Globus pallidus (tissue), 1 donor: ENCODE results near the gene LRRC15.

Source experiments
- DNase-seq: peaks from one replicate; pipeline ENCODE4 v3.0.0-alpha.2; 2015; ENCODE audit warnings: low spot score

The LRRC15 gene

GRCh38 chr3:194384569-194385001 lies 15.0 kb upstream of the LRRC15 start:
- DNase-seq: no peak

GRCh38 chr3:194384156-194384555 lies 14.6 kb upstream of the LRRC15 start:
- DNase-seq: no peak

DNA sequence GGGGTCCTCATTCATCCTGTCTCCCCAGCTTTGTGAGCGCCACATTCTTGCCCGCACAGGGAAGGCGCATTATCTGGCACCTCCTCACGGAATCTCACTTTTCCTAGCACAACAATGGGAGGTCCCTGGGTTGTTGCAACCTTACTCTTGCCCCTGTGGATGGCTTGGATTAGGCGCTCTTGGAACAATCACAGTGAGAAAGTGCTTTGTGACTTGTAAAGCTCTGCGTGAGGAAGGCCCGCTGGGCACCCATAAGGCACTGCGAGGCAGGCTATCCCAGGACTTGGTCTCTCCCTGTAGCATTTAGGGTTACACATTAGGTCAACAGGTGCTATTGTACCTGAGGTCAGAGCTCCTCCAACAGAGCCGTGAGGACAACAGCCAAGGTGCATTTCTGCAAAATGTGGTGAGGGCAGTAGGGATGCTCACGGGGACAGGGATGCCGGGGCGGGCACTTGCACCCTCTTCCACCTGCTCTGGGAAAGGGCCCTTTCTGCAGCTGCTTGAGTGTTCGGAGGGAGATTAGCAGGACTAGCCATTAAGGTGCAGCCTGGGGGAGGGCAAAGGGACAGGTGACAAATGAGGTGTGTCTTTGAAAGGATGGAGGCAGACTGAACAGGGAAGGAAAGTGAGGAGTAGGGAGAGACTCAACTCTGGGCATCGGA lies 13.9 kb upstream of the LRRC15 start:
- DNase-seq: no peak

DNA sequence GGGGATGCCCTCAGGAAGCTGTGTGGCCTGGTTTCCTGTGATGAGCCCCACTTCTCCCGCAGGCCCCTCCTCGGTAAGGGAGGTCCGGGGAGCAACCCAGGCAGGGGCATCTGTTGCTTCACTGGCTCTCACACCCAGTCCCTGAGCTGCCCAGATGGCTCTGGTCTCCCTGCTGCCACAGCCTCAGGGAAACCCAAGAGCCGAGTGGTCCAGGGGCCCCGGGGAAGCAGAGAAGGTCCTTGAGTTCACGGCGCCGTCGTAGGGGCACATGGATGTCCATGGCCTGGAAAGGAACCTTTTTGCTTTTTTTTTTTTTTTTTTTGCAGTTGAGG lies 13.3 kb upstream of the LRRC15 start:
- DNase-seq: no peak

DNA sequence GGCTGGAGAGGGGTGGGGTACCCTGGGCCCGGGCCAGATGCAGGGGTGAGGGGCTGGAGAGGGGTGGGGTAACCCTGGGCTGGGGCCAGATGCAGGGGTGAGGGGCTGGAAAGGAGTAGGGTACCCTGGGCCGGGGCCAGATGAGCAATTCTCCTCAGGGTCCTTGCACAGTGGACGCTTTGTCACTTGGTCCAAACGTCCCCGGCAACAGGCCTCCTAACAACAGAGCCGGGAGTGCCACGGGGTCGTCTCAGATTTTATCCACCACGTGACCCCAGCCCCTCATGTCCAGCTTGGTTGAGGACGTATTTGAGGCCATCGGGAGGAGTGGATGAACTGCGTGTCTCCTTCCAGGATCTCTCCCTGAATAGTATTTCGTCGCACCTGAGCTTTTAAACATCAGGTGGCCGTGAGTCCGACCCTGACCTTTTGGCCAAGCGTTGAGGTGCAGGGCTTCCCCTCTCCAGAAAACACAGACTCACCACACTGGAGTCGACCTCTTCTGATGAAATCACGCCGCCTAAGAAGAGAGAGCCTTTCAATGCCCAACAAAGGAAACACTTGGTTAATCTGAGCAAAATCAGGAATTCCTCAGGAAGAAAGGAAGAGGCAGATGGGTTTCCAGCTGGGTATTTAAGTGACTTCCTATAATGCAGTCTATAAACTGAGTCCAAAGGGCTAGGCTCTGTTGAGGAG lies 12.8 kb upstream of the LRRC15 start:
- no peak for DNase-seq

DNA sequence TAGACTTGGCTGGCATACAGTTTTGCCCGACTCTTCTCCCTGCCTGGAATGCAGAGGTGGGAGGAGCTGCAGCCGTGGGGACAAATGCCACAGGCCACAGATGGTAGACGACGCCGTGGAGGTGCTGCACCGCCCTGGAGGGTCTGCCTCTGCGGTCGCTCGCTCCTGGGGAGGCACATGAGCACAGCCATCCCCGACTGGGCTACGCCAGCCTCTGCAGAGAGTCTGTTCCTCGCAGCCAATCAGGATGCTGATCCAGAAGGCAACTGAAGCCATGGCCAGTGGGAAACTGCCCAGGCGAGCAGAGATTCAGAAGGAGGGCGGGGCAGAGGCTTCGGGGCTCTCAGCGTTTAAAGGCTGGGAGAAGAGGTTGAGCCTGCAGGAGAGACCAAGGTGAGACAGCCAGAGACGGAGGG lies 11.9 kb upstream of the LRRC15 start:
- no peak for DNase-seq

- DNase-seq: no peak
Measured at GRCh38 chr3:194380326-194380725, 10.8 kb upstream of the LRRC15 start.

- no peak for DNase-seq
Measured at GRCh38 chr3:194379651-194380050, 10.1 kb upstream of the LRRC15 start.

DNA sequence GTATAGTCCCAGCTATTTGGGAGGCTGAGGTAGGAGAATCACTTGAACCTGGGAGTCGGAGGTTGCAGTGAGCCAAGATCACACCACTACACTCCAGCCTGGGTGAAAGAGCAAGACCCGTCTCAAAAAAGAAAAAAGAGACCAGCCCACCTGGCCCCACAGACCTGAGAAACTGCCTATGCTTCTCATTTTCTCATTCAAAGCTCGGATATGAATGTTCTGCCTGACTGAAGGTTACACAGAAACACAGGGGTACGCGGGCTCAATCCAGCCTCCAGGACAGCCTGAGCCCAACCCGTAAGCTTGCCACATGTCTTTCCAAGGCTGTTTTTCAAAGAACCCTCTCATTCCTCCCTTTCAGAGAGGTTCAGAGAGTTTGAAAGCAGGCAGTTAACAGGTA lies 9.7 kb upstream of the LRRC15 start:
- no peak for DNase-seq

DNA sequence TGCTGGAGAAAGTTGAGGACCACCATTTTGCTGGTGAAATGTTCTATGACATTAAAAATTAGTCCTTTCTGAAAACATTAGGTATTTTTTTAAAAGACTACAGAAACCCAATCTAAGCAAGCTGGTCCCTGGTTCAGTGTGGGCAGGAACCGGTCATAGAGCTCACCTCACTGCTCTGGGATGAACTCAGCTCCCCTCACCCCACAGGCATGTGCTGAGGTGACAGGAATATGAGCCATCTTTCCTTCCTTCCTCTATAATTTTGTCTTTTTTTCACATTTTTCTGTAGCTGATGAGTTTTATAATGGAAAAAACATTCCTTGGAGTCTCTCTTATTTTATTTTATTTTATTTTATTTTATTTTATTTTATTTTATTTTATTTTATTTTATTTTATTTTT lies 8.2 kb upstream of the LRRC15 start:
- DNase-seq: no peak

DNA sequence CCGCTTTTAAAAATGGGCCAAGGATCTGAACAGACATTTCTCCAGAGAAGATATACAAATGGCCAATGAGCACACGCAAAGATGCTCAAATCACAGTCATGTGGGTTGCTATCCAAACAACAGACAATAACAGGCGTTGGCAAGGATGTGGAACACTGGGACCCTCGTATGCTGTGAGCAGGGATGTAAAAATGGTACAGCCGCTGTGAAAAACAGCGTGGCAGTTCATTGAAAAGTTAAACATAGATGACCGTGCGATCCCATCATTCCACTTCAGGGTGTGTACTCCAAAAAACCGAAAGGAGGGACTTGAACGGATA lies 6.7 kb upstream of the LRRC15 start:
- no peak for DNase-seq

DNA sequence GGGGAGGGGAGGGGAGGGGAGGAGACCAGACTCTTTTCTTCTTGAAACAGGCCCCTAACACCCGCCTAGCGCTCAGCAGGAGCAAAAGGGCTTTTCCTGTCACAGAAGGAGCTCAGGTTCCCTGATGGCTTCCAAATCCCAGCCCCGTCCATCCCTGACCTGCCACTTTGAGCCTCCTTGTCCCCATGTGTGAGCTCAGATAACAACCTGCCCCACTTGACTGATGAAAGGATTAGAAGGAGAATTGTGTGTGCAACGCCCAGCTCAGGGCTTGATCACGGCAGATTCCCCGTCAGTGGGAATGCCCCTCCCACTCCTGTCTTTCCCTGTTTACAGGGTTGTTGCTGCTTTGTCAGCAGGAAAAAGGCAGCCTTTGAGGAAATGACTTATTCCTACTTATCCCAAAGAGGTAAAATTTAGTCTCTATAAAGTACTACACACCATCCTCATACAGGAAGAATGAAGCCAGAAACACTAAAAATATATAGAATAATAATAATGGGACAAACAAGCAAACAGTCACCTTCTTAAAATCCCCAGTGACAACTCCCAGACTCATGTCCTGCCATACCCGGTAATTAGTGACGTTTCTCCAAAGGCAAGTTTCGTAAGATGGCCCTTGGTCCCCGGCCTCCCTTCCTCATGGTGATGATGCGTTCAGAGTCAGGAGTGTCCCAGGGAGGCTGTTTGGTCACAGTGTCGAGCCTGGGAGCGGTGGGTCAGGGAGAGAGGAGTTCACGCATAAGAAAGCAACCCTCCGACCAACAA lies 6.1 kb upstream of the LRRC15 start:
- no peak for DNase-seq

- DNase-seq: no peak
Measured at GRCh38 chr3:194374935-194375334, 5.4 kb upstream of the LRRC15 start.

- DNase-seq: no peak
Measured at GRCh38 chr3:194373899-194374298, 4.4 kb upstream of the LRRC15 start.

- DNase-seq: no peak
Measured at GRCh38 chr3:194373028-194373427, 3.5 kb upstream of the LRRC15 start.

DNA sequence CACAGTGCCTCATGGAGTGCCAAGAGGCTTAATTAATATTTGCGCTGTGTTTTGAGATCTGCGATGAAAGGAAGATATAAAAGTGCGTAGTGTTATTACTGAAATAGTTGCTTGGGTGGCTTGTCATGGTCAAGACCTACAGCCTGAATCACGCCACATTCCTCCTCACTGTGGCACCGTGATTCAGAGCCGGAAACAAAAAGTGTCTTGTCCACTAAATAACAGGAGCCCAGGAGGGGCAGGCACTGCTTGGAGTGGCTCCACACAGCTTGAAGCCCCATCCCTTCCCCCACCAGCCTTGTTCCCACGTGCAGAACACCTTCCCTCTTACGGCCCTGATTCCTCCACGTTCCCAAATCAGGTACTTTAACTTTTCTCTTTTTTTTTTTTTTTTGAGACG lies 1.2 kb upstream of the LRRC15 start:
- DNase-seq: no peak

DNA sequence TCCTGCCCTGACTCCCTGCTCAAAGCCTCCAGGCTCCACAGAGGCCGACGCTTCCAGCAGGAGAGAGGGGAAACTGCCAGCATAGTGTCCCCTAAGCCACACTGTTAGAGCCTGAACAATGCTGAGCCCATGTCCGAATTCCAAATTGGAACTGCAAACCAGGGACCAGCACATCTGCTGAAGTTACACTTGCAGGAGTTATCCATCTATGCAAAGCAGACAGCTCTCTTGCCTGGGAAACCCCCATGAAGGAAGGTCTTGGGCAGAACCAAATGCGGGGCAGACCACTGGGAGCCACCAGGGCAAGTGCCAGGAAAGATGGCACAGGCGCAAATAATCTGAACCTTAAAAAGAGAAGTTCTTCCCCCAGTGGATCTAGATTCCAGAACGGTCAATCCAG lies 625 bp downstream of the LRRC15 start:
- no peak for DNase-seq

GRCh38 chr3:194367992-194368841 lies 1.3 kb downstream of the LRRC15 start:
- no peak for DNase-seq

- no peak for DNase-seq
Measured at GRCh38 chr3:194365978-194366490, 3.5 kb downstream of the LRRC15 start.

- DNase-seq: no peak
Measured at GRCh38 chr3:194365526-194365925, 4.0 kb downstream of the LRRC15 start.

- DNase-seq: peak; percentile 11
Measured at GRCh38 chr3:194364652-194365434, 4.7 kb downstream of the LRRC15 start.

DNA sequence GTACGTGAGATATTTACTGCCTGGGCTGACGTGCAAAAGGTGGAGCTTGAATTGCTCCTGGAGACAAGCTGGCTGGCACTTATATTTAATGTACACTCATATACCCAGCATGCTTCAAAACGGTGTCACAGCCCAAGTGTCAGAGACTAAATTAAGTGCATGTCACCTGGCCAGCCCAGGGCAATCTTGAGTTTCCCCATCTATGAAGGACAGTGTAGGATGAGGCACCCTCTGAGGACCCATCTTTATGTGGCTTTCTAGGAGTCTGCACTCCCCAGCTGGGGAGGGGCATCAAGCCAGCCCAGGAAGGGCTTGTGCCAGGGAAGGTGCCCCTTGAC lies 5.3 kb downstream of the LRRC15 start:
- DNase-seq: no peak
